Esophagus muscularis mucosa (tissue), 4 donors: ENCODE data around the gene RPL22. TPM values are rescaled to one million over a fixed set of nuclear protein-coding genes. Genes with fewer than 3 reads are reported as not detected.
"Not testable (repeated sequence)": the region's sequence is repeated elsewhere in the genome, so short reads cannot be mapped to it uniquely, and the experiment has no call there.

Source experiments
- DNase-seq: peaks from one replicate; pipeline ENCODE4 v3.0.0-alpha.2; 2017; ENCODE audit errors: extremely low spot score
- H3K27ac ChIP-seq, 4 donors: fragments of 200-600 bp; sonication (generic); replicated peaks in 1 of 4; 1 replicate in 3 of 4; 2 replicates in 1 of 4; pipeline ENCODE4 v1.5.1; 2016 to 2019; ENCODE audit warnings: mild to moderate bottlenecking in 1 of 4
- H3K27me3 ChIP-seq, 4 donors: fragments of 200-600 bp; sonication (generic); one replicate each; pipeline versions ENCODE4 v1.5.1 to v1.6.0; 2016 to 2019
- H3K36me3 ChIP-seq, 4 donors: fragments of 200-600 bp; sonication (generic); one replicate each; pipeline ENCODE4 v1.5.1; 2016 to 2019
- H3K4me1 ChIP-seq, 4 donors: fragments of 200-600 bp; sonication (generic); one replicate each; pipeline ENCODE4 v1.5.1; 2016 to 2019
- H3K4me3 ChIP-seq, 4 donors: fragments of 200-600 bp; sonication (generic); 1 replicate in 2 of 4; 2 replicates in 2 of 4; pipeline ENCODE4 v1.5.1; 2016 to 2019; ENCODE audit warnings: mild to moderate bottlenecking in 4 of 4, moderate library complexity in 1 of 4
- H3K9me3 ChIP-seq, 4 donors: fragments of 200-600 bp; sonication (generic); 1 replicate in 3 of 4; 2 replicates in 1 of 4; pipeline ENCODE4 v1.5.1; 2016 to 2019
- CTCF ChIP-seq, 3 experiments: fragments of 200-600 bp in 2 of 3; fragments of 450-650 bp in 1 of 3; sonication (generic) in 2 of 3; IDR thresholded peaks; one replicate each; pipeline ENCODE4 v1.5.1; 2017 to 2019; ENCODE audit warnings: antibody characterized with exemption in 3 of 3, mild to moderate bottlenecking in 2 of 3, moderate library complexity in 1 of 3
- EP300 ChIP-seq: sonication (generic); formaldehyde crosslinking; IDR thresholded peaks from one replicate; pipeline ENCODE4 v1.6.1; 2017; ENCODE audit warnings: antibody characterized with exemption
- POLR2A ChIP-seq: fragments of 450-650 bp; IDR thresholded peaks from one replicate; pipeline ENCODE4 v1.6.1; 2017; ENCODE audit warnings: antibody characterized with exemption, moderate library complexity, mild to moderate bottlenecking, low read depth
- POLR2AphosphoS5 ChIP-seq, 2 donors: sonication (generic); formaldehyde crosslinking; IDR thresholded peaks; one replicate each; pipeline ENCODE4 v1.6.1; 2017; ENCODE audit warnings: antibody characterized with exemption in 2 of 2
- WGBS: methylation state at CpG from one replicate; pipeline ENCODE4 v1.1.5; 2018; 5-methylcytosine and 5-hydroxymethylcytosine counted together
- intact Hi-C: fragments of 100-400 bp; cut with DNase I; formaldehyde crosslinking; loops from one replicate; pipeline ENCODE4 v1.15.1; 2023
- total RNA-seq, 4 donors: library from RNA; depleted of rRNA; stranded (reverse); fragments of >200 nt; gene quantifications; one replicate each; pipeline versions ENCODE4 v1.1.0 to v1.2.1, GENCODE V29; 2016

The RPL22 gene
- total RNA-seq, 4 donors from 2014 or later, result 150 to 225 (median 218) TPM

DNA sequence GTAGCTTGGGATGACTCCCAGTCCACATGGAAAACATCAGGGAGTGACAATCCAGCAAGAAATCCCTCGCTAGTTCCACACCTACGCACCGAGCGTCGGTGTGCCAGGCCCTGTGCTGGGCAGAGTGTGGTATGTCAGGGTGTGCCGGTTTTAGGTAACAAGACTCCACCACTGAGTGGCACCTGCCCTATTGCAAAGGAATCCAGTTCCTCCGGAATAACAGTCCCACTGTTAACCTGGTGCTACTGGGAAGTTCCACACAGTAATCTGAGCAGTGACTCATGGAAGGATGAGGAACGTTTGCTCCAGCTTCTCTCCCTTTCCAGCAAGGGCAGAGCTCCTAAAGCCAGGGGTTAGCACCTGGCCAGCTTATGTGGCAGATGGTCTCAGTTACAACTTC, 20.8 kb upstream of the RPL22 start:
- TF ChIP-seq EP300 (no peak), CTCF (IDR thresholded peaks at IDR 0.05) (no peak), POLR2AphosphoS5 (IDR thresholded peaks at IDR 0.05) (no peak), POLR2A (no peak)
- DNase-seq, result no peak
- Histone ChIP-seq H3K27ac (no peak overlapping the region), H3K9me3 (no peaks in the 10 kb centered on the region), H3K36me3 (peaks cover 15 to 68% (median 51%) of the 10 kb centered on the region in 4 donors), H3K27me3 (no peaks in the 10 kb centered on the region), H3K4me3 (no peak overlapping the region), H3K4me1 (peaks cover 6 to 31% (median 8%) of the 10 kb centered on the region in 4 donors)
- intact Hi-C loops, result no loop called here
- WGBS, result 80% methylated on average over 8 of the region's 8 CpGs

GRCh38 chr1:6219641-6220040, 20.2 kb upstream of the RPL22 start:
- intact Hi-C loops, H3K27ac ChIP-seq, H3K27me3 ChIP-seq, DNase-seq, H3K4me3 ChIP-seq, H3K9me3 ChIP-seq: not testable (repeated sequence)
- peaks cover 11 to 63% (median 45%) of the 10 kb centered on the region in 4 donors for H3K36me3 ChIP-seq
- WGBS, result 93% methylated on average over 7 of the region's 11 CpGs
- peaks cover 6 to 29% (median 8%) of the 10 kb centered on the region in 4 donors for H3K4me1 ChIP-seq

DNA sequence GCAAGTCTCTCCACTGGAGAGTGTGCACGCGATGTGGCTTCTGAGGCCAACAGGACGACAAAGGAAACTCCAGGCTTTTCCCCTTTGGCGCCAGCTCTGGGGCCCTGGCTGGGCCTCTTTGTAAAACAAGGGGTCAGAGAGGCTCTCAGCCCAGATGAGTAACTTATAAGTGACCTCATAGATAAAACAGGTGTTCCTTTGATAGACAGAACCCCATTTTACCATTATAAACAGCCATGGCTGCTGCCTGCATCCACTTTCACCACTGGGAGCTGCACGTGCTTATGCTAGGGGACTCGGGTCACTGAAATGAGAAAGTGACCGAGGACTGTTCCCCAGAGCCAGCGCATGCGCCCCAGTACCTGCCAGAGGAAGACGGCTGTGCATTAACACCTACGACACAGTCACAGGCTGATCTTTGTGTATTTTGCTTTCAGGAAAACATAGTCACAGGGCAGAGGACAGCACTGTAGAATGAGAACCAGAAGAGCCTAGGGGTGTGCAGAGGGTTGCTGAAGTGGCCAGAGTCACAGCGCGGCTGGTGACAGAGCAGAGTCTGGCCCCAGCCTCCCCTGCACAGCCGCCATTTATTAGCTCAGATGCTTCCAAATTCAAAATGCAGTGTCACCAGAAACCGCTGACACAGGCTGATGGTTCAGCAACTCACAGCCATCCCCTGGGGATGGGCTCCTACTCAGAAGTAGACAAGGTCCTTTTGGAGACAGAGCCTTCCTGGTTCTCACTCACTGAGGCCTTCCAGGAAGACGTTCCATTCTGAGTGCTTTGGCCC, 19.2 kb upstream of the RPL22 start:
- H3K4me3 ChIP-seq, result no peak overlapping the region
- TF ChIP-seq EP300 (no peak), CTCF (IDR thresholded peaks at IDR 0.05) (no peak), POLR2A (no peak)
- no peaks in the 10 kb centered on the region for H3K27me3 ChIP-seq
- H3K36me3 ChIP-seq, result peaks cover 0 to 55% (median 34%) of the 10 kb centered on the region in 4 donors
- intact Hi-C loops, result no loop called here
- H3K27ac ChIP-seq, result no peak overlapping the region
- WGBS, result 83% methylated on average over 12 of the region's 16 CpGs
- H3K9me3 ChIP-seq, result no peaks in the 10 kb centered on the region
- no peak for DNase-seq
- peaks cover 6 to 18% (median 8%) of the 10 kb centered on the region in 4 donors for H3K4me1 ChIP-seq

GRCh38 chr1:6212193-6212959, 13.0 kb upstream of the RPL22 start:
- intact Hi-C loops, result no loop called here
- TF ChIP-seq POLR2A, result no peak
- no peak for TF ChIP-seq POLR2AphosphoS5 (IDR thresholded peaks at IDR 0.05)
- no peak for TF ChIP-seq EP300
- no peak for TF ChIP-seq CTCF (IDR thresholded peaks at IDR 0.05)
- peaks cover 18 to 26% (median 24%) of the 10 kb centered on the region in 4 donors for H3K4me1 ChIP-seq
- H3K27me3 ChIP-seq, result no peaks in the 10 kb centered on the region
- no peak for DNase-seq
- no peak overlapping the region for H3K27ac ChIP-seq
- H3K4me3 ChIP-seq, result no peak overlapping the region
- peaks cover 0 to 49% (median 46%) of the 10 kb centered on the region in 4 donors for H3K36me3 ChIP-seq
- no peaks in the 10 kb centered on the region for H3K9me3 ChIP-seq
- WGBS, result 83% methylated on average over 16 of the region's 20 CpGs

- Histone ChIP-seq H3K9me3 (no peaks in the 10 kb centered on the region), H3K27me3 (peaks cover 0 to 6% (median 0%) of the 10 kb centered on the region in 4 donors), H3K4me1 (peaks cover 24 to 32% (median 30%) of the 10 kb centered on the region in 4 donors), H3K4me3 (no peak overlapping the region), H3K27ac (no peak overlapping the region), H3K36me3 (peaks cover 0 to 49% (median 40%) of the 10 kb centered on the region in 4 donors)
- no peak for DNase-seq
- TF ChIP-seq EP300 (no peak), POLR2AphosphoS5 (IDR thresholded peaks at IDR 0.05) (no peak), POLR2A (no peak), CTCF (IDR thresholded peaks at IDR 0.05) (no peak)
- WGBS, result 20% methylated on average over 1 of the region's 16 CpGs
- intact Hi-C loops, result no loop called here
Observed at GRCh38 chr1:6211731-6212130, 12.3 kb upstream of the RPL22 start.
